ENCODE data around the gene CTDP1. TPM values are rescaled to one million over a fixed set of nuclear protein-coding genes. Genes with fewer than 3 reads are reported as not detected.

The CTDP1 gene
- total RNA-seq, 1 donor from 2014 or later: 23.3 TPM

- no peak for DNase-seq (ENCODE audit: extremely low spot score in 2 of 2)
- no peaks in the 10 kb centered on the region for H3K4me1 ChIP-seq
- H3K27ac ChIP-seq: no peak overlapping the region
- intact Hi-C loops (cut with DNase I): no loop called here
- H3K4me3 ChIP-seq: no peak overlapping the region
- no peaks in the 10 kb centered on the region for H3K9me3 ChIP-seq
- TF ChIP-seq CTCF (IDR thresholded peaks at IDR 0.05): no peak
- no peak for TF ChIP-seq POLR2AphosphoS5 (IDR thresholded peaks at IDR 0.05; ENCODE audit: insufficient read depth in 1 of 2, low read depth in 1 of 2)
- TF ChIP-seq POLR2A (IDR thresholded peaks at IDR 0.05): no peak
- H3K36me3 ChIP-seq: peaks cover 0 to 38% of the 10 kb centered on the region in 2 donors
- no peaks in the 10 kb centered on the region for H3K27me3 ChIP-seq
Measured at GRCh38 chr18:79695269-79695668, 15.7 kb downstream of the CTDP1 start.

DNA sequence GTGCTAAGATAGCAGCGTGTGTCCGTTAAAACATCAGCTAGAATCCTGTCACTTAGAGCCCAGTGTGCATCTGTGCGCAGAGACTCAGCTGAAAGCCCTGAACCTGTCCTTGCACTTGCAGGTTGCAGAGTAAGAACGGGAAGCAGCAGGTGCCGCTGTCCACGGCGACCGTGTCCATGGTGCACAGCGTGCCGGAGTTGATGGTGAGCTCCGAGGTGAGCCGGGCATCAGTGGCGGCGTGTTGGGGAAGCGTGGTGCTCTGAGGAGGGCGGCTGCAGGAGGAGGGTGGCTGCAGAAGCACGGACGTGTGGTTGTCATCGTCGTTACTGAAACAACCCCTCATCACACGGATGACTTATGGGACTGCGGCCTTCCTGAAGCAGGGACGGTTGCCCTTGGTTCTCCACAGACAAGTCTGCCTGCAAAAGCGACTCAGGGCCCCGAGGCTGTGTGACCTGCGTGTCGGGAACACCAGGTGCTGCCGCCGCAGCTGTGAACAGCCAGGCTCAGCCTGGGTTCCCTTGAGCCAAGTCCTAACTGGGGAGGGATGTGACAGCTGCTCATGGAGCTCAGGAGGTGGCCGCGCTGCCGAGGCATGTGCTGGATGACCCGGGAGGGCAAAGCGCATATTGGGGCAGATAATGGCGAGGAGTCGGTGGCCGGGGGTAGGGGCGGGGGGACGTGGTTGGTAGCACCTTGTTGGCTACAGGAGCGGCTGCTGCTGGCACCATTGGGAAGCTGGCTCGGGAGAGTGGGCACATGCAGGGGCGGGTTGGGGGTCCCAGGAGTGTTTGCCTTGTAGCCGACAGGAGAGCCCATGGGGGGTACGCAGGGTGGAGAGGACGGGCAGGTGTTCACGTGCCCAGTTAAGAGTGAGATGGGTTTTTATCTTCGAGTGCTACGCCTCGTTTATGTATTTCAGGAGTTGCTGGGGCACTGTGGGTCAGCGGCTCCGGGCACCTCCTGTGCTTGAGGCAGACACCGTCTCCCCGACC is 16.6 kb downstream of the CTDP1 start:
- Histone ChIP-seq H3K4me3 (no peak overlapping the region), H3K36me3 (peaks cover 0 to 45% of the 10 kb centered on the region in 2 donors), H3K9me3 (no peaks in the 10 kb centered on the region), H3K27ac (no peak overlapping the region), H3K27me3 (no peaks in the 10 kb centered on the region), H3K4me1 (no peaks in the 10 kb centered on the region)
- DNase-seq (ENCODE audit: extremely low spot score in 2 of 2): no peak
- TF ChIP-seq POLR2A (IDR thresholded peaks at IDR 0.05) (no peak), CTCF (IDR thresholded peaks at IDR 0.05) (no peak), POLR2AphosphoS5 (IDR thresholded peaks at IDR 0.05; ENCODE audit: insufficient read depth in 1 of 2, low read depth in 1 of 2) (no peak)
- intact Hi-C loops (cut with DNase I): no loop called here

- no peak for DNase-seq (ENCODE audit: extremely low spot score in 2 of 2)
- Histone ChIP-seq H3K9me3 (no peaks in the 10 kb centered on the region), H3K27ac (no peak overlapping the region), H3K27me3 (no peaks in the 10 kb centered on the region), H3K4me1 (no peaks in the 10 kb centered on the region), H3K36me3 (peaks cover 0 to 45% of the 10 kb centered on the region in 2 donors), H3K4me3 (no peak overlapping the region)
- intact Hi-C loops (cut with DNase I): no loop called here
- TF ChIP-seq POLR2A (IDR thresholded peaks at IDR 0.05) (no peak), POLR2AphosphoS5 (IDR thresholded peaks at IDR 0.05; ENCODE audit: insufficient read depth in 1 of 2, low read depth in 1 of 2) (no peak), CTCF (IDR thresholded peaks at IDR 0.05) (no peak)
Measured at GRCh38 chr18:79697178-79697577, 17.6 kb downstream of the CTDP1 start.

GRCh38 chr18:79697976-79698375 is 18.4 kb downstream of the CTDP1 start:
- no peak for TF ChIP-seq CTCF (IDR thresholded peaks at IDR 0.05)
- Histone ChIP-seq H3K27ac (no peak overlapping the region), H3K27me3 (no peaks in the 10 kb centered on the region), H3K4me1 (no peaks in the 10 kb centered on the region), H3K36me3 (peaks cover 0 to 45% of the 10 kb centered on the region in 2 donors), H3K9me3 (no peaks in the 10 kb centered on the region), H3K4me3 (no peak overlapping the region)
- intact Hi-C loops (cut with DNase I): no loop called here
- no peak for DNase-seq (ENCODE audit: extremely low spot score in 2 of 2)
